ENCODE data around the gene CALM1.

The CALM1 gene

GRCh38 chr14:90457186-90457585 lies 60.4 kb downstream of the CALM1 start:
- Histone ChIP-seq H3K27me3 (ENCODE audit: low read depth) (0 out of 2 replicates have a peak, but pooled peaks cover 2% of the 10 kb centered on the region), H3K9me3 (no peaks in the 10 kb centered on the region), H3K4me1 (no peaks in the 10 kb centered on the region), H3K4me3 (no peak overlapping the region), H3K36me3 (replicated peaks) (no peaks in the 10 kb centered on the region)
- in situ Hi-C loops (cut with MboI; ENCODE audit: low sequenced_read_pairs): no loop called here
- no peak for DNase-seq (ENCODE audit: low spot score in 2 of 2)
